Adrenal gland (tissue), 12 donors: ENCODE results near the gene ALKAL2. TPM values are rescaled to one million over a fixed set of nuclear protein-coding genes. Genes with fewer than 3 reads are reported as not detected.

Source experiments
- DNase-seq, 7 donors: peaks; one replicate each; pipeline ENCODE4 v3.0.0-alpha.2; 2019 to 2020
- H3K27ac ChIP-seq, 5 donors: fragments of 200-600 bp; sonication (generic) in 4 of 5; 1 replicate in 3 of 5; 2 replicates in 2 of 5; pipeline versions ENCODE4 v1.5.1 to v1.8.0; 2016 to 2020; ENCODE audit warnings: mild to moderate bottlenecking in 1 of 5
- H3K27me3 ChIP-seq: fragments of 200-600 bp; 2 replicates; pipeline ENCODE4 v1.8.0; 2021
- H3K36me3 ChIP-seq, 2 donors: fragments of 200-600 bp; replicated peaks in 1 of 2; 1 replicate in 1 of 2; 2 replicates in 1 of 2; pipeline versions ENCODE4 v1.5.1 to v1.8.0; 2018 to 2022
- H3K4me1 ChIP-seq, 2 donors: fragments of 200-600 bp; replicated peaks in 1 of 2; 1 replicate in 1 of 2; 2 replicates in 1 of 2; pipeline versions ENCODE4 v1.5.1 to v1.8.0; 2018 to 2021
- H3K4me3 ChIP-seq, 4 donors: fragments of 200-600 bp; sonication (generic) in 3 of 4; one replicate each; pipeline ENCODE4 v1.5.1; 2016 to 2018
- H3K9me3 ChIP-seq, 3 donors: fragments of 200-600 bp; sonication (generic) in 1 of 3; replicated peaks in 1 of 3; 1 replicate in 2 of 3; 2 replicates in 1 of 3; pipeline versions ENCODE4 v1.5.1 to v1.8.0; 2016 to 2021
- POLR2A ChIP-seq, 2 donors: fragments of 450-650 bp; IDR thresholded peaks; one replicate each; pipeline ENCODE4 v1.6.1; 2017; ENCODE audit warnings: antibody characterized with exemption in 2 of 2, mild to moderate bottlenecking in 2 of 2, moderate library complexity in 1 of 2
- WGBS, 4 donors: extraction: QIAGEN DNeasy Blood & Tissue Kit in 2 of 4; methylation state at CpG; one replicate each; pipeline versions ENCODE4 v1.1.5 to v1.1.7; 2013 to 2017; 5-methylcytosine and 5-hydroxymethylcytosine counted together
- intact Hi-C, 2 donors: fragments of 100-400 bp; cut with DNase I; formaldehyde crosslinking; loops; one replicate each; pipeline versions ENCODE4 v1.14.1 to v1.15.0; 2022 to 2023
- polyA plus RNA-seq, 3 donors: library from polyadenylated mRNA; stranded (reverse); fragments of 200-250 nt in 2 of 3; fragments of 350-450 nt in 1 of 3; fragmentation: Illumina TruSeq in 1 of 3; extraction: RNeasy Lipid Tissue Mini Kit (QIAGEN cat#74804) in 1 of 3; gene quantifications; one replicate each; pipeline ENCODE4 v1.2.3, GENCODE V29; 2013 to 2014
- total RNA-seq, 9 donors: library from RNA; depleted of rRNA in 4 of 9; stranded (reverse); fragments of >200 nt in 4 of 9; fragments of 120-200 nt in 1 of 9; fragmentation: NEBNext Ultra II Directional in 1 of 9; extraction: Animal tissue kit (Norgen Biotek cat#: 25700) in 1 of 9; gene quantifications; one replicate each; pipeline versions ENCODE4 v1.1.0 to v1.2.4, GENCODE V29; 2013 to 2023
- TF ChIP-seq, protein P1 (sequence below), 6 experiments: fragments of 450-650 bp in 4 of 6; fragments of 200-600 bp in 2 of 6; sonication (generic) in 1 of 6; IDR thresholded peaks; 1 replicate in 5 of 6; 2 replicates in 1 of 6; pipeline versions ENCODE4 v1.5.1 to v1.8.0; 2016 to 2021; ENCODE audit warnings: antibody characterized with exemption in 6 of 6, mild to moderate bottlenecking in 2 of 6, moderate library complexity in 1 of 6
- donor health status: healthy with polysubstance abuse.
- donor health status: Bipolar disorder and iron deficiency.
- donor health status: DM: yes; HTN: yes; CAD: no.
- donor health status: DM: no; HTN: no; CAD: no.
- donor health status: DM: no; HTN: no; CAD: no.
- donor health status: DM: yes; HTN: yes; CAD: no.

The ALKAL2 gene
- total and polyA plus RNA-seq, 12 donors = 40.3 to 316 (median 141) TPM

DNA sequence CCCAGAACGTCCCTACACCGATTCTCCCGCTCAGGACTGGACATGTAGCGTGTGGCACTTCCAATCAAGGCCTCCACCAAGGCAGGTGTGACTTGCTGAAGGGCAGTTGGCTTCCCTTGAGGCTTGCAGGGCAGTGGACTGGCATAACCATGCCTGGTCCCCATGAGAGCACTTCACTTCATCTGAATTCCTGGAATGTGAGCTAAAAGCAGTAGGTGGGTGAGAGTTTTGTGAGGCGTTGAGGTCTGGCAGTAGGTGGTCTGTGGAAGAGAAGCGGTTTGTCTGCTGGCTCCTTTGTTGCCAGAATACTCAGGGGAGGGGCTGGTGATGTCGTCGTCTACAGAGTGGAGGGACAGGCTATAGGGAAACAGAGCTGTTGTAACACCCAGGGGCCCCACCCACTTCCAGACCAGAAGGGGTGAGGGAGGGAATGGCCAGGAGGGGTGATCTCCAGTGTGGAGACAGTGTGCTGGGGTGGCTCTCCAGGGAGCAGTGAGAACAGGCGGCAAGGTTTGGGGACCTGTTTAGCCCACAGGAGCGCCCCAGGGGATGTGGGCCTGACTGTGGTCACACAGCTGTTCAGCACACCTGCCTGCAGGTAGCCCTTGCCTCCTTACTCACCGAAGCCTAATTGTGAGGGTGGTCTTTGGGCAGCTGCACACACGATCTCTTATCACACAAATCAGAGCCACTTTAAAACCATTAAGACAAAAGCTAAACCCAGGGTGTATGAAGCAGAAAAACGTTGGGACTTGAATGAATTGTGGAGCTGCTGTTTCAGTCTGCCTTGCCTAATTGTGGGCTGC, 21.5 kb upstream of the ALKAL2 start:
- no peak overlapping the region for H3K4me3 ChIP-seq
- WGBS, 4 donors = 69 to 72% (median 70%) methylated on average over 10 to 13 of the region's 13 CpGs
- intact Hi-C loops = no loop called here
- no peaks in the 10 kb centered on the region for H3K36me3 ChIP-seq
- TF ChIP-seq, protein P1, sequence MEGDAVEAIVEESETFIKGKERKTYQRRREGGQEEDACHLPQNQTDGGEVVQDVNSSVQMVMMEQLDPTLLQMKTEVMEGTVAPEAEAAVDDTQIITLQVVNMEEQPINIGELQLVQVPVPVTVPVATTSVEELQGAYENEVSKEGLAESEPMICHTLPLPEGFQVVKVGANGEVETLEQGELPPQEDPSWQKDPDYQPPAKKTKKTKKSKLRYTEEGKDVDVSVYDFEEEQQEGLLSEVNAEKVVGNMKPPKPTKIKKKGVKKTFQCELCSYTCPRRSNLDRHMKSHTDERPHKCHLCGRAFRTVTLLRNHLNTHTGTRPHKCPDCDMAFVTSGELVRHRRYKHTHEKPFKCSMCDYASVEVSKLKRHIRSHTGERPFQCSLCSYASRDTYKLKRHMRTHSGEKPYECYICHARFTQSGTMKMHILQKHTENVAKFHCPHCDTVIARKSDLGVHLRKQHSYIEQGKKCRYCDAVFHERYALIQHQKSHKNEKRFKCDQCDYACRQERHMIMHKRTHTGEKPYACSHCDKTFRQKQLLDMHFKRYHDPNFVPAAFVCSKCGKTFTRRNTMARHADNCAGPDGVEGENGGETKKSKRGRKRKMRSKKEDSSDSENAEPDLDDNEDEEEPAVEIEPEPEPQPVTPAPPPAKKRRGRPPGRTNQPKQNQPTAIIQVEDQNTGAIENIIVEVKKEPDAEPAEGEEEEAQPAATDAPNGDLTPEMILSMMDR (IDR thresholded peaks at IDR 0.05) = no peak
- TF ChIP-seq POLR2A (IDR thresholded peaks at IDR 0.05) = no peak
- H3K4me1 ChIP-seq = no peaks in the 10 kb centered on the region
- DNase-seq = peak in 1 of 7 donors; percentile 27
- H3K27ac ChIP-seq = no peak overlapping the region
- H3K9me3 ChIP-seq = no peaks in the 10 kb centered on the region
- no peaks in the 10 kb centered on the region for H3K27me3 ChIP-seq

DNA sequence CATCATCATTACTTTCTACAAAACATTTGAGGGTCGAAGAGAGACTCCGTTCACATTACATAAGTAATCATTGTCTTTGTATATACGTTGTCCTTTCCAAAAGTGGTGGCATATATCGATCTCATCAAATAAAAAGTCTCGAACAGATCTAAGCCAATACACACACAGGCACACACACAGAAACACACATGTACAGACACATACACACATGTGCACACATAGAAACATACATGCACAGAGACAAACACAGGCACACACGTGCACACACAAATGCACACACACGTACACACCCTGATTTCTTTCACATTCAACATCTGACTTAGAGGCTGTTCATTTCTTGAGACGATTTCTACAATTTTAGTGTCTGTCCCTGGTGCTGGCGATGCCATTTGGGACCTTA, 17.5 kb upstream of the ALKAL2 start:
- Histone ChIP-seq H3K27me3 (no peaks in the 10 kb centered on the region), H3K36me3 (no peaks in the 10 kb centered on the region), H3K27ac (no peak overlapping the region), H3K4me1 (no peaks in the 10 kb centered on the region), H3K9me3 (no peaks in the 10 kb centered on the region), H3K4me3 (no peak overlapping the region)
- no peak for TF ChIP-seq POLR2A (IDR thresholded peaks at IDR 0.05)
- TF ChIP-seq, protein P1 (IDR thresholded peaks at IDR 0.05) = no peak
- intact Hi-C loops = no loop called here
- WGBS, 4 donors = 84 to 92% (median 90%) methylated on average over 9 of the region's 9 CpGs
- peak in 1 of 7 donors; percentile 30 for DNase-seq

DNA sequence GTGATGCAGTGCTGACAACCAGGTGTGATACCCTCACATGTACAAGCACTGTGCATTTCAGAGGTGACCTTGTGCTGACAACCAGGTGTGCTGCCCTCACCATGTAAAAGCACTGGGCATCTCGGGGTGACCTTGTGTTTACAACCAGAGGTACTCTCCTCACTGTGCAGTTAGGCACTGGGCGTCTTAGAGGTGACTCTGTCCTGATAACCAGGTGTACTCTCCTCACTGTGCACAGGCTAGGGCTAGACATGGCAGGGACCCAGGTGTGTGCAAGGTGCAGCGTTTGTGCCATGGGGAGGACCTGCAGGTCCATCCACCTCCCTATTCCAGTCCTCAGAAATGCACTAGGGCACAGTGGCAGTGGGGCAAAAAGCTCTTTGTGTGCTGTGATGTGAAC, 8.5 kb upstream of the ALKAL2 start:
- intact Hi-C loops = loop anchor here in 1 of 2 donors (10.0 kb wide), 2 partner anchors 52 to 348 kb away; no protein-coding TSS in a partner anchor
- WGBS, 4 donors = 50 to 100% (median 66%) methylated on average over 1 to 3 of the region's 3 CpGs
- H3K27me3 ChIP-seq = no peaks in the 10 kb centered on the region

DNA sequence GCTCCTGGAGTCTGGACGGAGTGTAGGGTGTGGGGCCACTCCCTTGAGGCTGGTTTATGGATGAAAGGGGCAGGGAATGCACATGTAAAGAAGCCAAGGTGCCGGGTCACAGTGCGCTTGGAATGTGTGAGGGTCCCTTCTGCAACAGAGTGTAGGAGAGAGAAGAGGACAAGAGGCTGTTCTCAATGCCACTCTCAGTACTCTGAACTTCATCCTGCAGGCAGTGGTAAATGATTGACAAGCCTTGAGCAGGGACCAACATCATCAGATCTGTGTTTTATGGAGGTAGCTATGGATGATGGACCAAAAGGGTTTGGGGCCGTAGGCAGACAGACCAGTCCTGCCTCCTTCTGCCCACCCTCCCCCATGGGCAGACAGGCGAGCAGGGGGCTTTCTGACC, 7.2 kb upstream of the ALKAL2 start:
- intact Hi-C loops = loop anchor here in 1 of 2 donors (10.0 kb wide), 2 partner anchors 50 to 350 kb away; no protein-coding TSS in a partner anchor
- Histone ChIP-seq H3K27ac (no peak overlapping the region), H3K9me3 (no peaks in the 10 kb centered on the region), H3K4me3 (no peak overlapping the region), H3K36me3 (no peaks in the 10 kb centered on the region), H3K4me1 (no peaks in the 10 kb centered on the region), H3K27me3 (no peaks in the 10 kb centered on the region)
- WGBS, 4 donors = 82 to 88% (median 84%) methylated on average over 5 of the region's 5 CpGs
- no peak for TF ChIP-seq POLR2A (IDR thresholded peaks at IDR 0.05)
- TF ChIP-seq, protein P1 (IDR thresholded peaks at IDR 0.05) = no peak
- DNase-seq = no peak

More for the DNA sequence above, 8.5 kb upstream of the ALKAL2 start:
- no peaks in the 10 kb centered on the region for H3K36me3 ChIP-seq
- H3K9me3 ChIP-seq = no peaks in the 10 kb centered on the region
- no peak overlapping the region for H3K27ac ChIP-seq
- H3K4me1 ChIP-seq = no peaks in the 10 kb centered on the region
- TF ChIP-seq, protein P1 (IDR thresholded peaks at IDR 0.05) = no peak
- no peak for TF ChIP-seq POLR2A (IDR thresholded peaks at IDR 0.05)
- peak in 1 of 7 donors; percentile 30 for DNase-seq
- no peak overlapping the region for H3K4me3 ChIP-seq
